T-helper 1 cell treated with Interleukin-12 subunit alpha and Interleukin-12 subunit beta and Interleukin-4 antibody, amounts not matched to agents 30 μg/mL and 1 μg/mL, for 36 hours (primary cell): ENCODE results near the gene RAD9A.
A peak's percentile ranks its signal among the peaks of the same experiment; 100 is the strongest.

Experiments
- H3K27ac Mint-ChIP-seq: one replicate; pipeline ENCODE4 v1.8.0; 2021; ENCODE audit warnings: mild to moderate bottlenecking, mixed read lengths
- H3K27me3 Mint-ChIP-seq: one replicate; pipeline ENCODE4 v1.8.0; 2021; ENCODE audit warnings: low read depth, mixed read lengths
- H3K36me3 Mint-ChIP-seq: one replicate; pipeline ENCODE4 v1.8.0; 2021; ENCODE audit warnings: low read depth, mixed read lengths
- H3K4me1 Mint-ChIP-seq: one replicate; pipeline ENCODE4 v1.8.0; 2021; ENCODE audit warnings: low read depth, mixed read lengths
- H3K4me3 Mint-ChIP-seq: one replicate; pipeline ENCODE4 v1.8.0; 2021; ENCODE audit warnings: mild to moderate bottlenecking, moderate library complexity, mixed read lengths
- H3K9me3 Mint-ChIP-seq: one replicate; pipeline ENCODE4 v1.8.0; 2021; ENCODE audit warnings: mixed read lengths

Gene RAD9A

DNA sequence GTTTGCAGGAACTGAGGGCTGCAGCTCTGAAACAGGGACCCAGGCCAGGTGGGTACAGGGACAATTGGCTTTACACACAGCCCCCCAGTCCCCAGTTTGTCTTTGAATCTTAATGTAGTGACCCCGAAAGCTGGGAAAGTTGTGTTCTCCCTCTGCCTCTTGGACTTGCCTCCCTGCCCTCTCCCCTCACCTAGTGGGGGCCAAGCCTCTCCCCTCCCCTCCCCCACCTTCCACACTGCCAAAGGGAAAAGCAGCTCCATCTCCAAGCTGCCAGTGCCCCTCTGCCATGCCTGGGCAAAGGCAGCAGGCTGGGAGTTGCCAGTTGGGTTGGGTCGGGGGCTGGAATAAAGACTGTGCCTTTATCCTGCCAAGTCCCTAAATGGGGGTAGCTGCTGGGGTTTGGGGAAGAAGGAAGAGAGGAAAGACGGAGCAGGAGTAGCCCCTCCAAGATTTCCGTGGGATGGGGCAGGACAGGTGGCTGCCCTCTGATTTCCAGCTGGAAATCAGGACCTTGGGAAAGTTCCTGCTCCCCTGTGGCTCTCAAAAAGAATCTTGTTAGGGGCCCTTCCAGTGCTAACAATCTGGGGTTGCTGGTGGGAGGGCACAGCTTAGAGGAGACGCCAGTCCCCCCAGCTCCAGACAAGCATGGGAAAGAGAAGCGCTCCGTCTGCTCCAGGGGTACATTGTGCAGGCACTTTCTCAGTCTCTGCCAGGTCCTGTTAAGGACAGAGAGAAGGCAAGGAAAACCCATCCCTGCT is 15.5 kb upstream of the RAD9A start:
- Mint-ChIP-seq H3K9me3 (no peaks in the 10 kb centered on the region), H3K4me3 (no peak overlapping the region), H3K36me3 (no peaks in the 10 kb centered on the region), H3K4me1 (peaks cover 6% of the 10 kb centered on the region), H3K27ac (no peak overlapping the region), H3K27me3 (peaks cover 51% of the 10 kb centered on the region)

DNA sequence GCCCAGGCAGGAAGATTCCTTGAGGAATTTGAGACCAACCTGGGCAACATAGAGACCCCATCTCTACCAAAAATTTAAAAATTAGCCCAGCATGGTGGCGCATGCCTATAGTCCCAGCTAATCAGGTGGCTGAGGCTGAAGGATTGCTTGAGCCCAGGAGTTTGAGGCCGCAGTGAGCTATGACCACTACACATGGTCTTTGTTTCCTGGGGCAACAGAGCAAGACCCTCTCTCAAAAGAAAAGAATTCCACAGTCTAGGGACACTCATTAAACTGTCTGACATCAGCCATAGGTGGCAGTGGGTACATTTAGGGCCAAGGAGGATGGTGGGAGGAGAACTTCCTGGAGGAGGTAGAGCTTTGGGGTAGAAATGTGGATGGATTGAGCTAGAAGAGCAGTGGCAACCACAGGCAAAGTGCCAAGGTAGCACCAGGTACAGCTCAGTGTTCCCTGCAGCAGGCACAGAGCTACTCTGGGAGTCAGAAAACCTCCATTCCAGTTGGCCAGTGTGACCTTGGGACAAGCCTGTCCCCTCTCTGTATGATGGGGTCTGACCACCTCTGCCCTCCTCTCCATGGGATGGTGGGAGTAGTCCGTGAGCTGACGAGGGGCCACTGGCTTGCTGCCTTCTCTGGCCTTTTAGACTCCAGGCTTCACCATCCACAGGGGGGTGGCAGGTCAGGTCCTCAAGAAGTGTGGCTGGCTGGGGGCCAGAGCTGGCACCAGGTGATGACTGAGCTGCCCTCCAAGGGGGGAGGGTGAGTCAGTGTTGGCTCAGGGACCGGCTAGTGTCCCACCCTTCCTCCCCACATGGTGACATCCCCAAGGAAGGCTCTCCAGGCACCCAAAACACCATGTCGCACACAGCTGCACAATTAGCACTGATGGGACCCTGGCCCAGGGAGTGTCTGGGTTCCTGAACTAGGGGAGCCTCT is 14.6 kb upstream of the RAD9A start:
- H3K9me3 Mint-ChIP-seq, result no peaks in the 10 kb centered on the region
- H3K27ac Mint-ChIP-seq, result no peak overlapping the region
- no peaks in the 10 kb centered on the region for H3K36me3 Mint-ChIP-seq
- H3K4me1 Mint-ChIP-seq, result peaks cover 7% of the 10 kb centered on the region
- H3K4me3 Mint-ChIP-seq, result no peak overlapping the region
- H3K27me3 Mint-ChIP-seq, result peaks cover 48% of the 10 kb centered on the region

DNA sequence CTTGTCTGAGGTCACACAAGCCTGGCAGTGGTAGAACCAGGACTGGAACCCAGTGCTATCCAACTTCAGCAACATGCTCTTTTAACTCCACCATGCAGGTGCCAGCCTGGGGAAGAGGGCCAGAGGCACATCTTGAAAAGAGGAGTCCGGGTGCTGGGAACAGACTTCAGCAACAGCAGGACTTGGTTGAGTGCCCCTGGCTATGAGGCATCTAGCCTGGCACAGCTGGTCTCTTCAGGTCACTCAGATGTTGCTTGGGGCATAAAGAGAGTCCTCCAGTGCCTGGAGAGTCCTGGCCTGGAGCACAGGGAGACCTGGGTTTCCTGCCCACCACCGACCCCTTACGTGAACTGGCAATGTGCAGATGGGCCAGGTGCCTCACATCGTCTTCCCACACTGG is 13.2 kb upstream of the RAD9A start:
- Mint-ChIP-seq H3K27ac (no peak overlapping the region), H3K4me1 (peaks cover 7% of the 10 kb centered on the region), H3K27me3 (peaks cover 50% of the 10 kb centered on the region), H3K9me3 (no peaks in the 10 kb centered on the region), H3K4me3 (no peak overlapping the region), H3K36me3 (no peaks in the 10 kb centered on the region)

DNA sequence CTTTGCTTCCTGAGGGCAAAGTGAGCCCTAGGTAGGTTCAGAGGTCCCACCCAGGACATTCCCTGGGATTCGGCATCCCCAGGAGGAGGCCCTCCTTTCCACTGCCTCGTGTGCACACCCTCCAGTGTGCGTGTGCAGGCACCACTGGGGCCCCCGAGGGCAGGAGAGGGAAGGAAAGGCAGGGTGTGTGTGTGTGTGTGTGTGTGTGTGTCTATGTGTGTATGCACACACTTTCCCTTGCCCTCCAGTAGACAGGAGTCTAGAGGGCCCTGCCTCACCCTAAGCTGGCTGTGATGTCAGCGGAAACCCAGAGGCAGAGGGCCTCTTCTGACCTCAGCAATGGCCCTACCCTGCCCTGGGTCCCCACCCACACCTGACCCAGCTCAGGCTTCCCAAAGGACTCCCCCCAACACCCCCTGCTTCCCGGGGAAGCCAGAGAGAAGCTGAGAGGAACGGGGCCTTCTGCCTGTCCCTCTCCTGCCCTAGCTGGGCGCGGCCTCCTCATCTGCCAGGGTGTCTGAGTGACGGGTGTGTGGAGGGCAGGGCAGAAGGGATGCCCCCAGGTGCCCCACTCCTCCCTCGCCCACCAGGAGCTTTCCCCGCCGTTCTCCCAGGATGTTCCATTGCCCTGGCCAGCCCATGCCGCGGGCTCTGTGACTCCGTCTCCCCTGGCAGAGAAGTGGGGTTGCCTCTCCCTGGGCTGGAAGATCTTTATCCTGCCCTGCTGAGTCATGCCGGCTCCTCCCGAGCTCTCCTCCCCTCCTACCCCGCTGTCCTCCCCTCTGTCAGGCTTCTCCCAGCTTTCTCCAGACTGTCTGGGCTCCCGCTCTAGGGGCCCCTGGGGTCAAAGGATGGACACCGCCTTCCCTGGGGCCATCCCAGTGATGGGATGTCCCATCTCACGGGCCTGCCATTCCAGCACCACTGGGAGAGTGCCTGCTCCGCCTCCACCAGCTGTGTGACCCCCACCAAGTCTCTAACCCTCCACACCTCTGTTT is 12.4 kb upstream of the RAD9A start:
- H3K27ac Mint-ChIP-seq, result no peak overlapping the region
- H3K9me3 Mint-ChIP-seq, result no peaks in the 10 kb centered on the region
- no peak overlapping the region for H3K4me3 Mint-ChIP-seq
- peaks cover 3% of the 10 kb centered on the region for H3K4me1 Mint-ChIP-seq
- no peaks in the 10 kb centered on the region for H3K36me3 Mint-ChIP-seq
- peaks cover 43% of the 10 kb centered on the region for H3K27me3 Mint-ChIP-seq

DNA sequence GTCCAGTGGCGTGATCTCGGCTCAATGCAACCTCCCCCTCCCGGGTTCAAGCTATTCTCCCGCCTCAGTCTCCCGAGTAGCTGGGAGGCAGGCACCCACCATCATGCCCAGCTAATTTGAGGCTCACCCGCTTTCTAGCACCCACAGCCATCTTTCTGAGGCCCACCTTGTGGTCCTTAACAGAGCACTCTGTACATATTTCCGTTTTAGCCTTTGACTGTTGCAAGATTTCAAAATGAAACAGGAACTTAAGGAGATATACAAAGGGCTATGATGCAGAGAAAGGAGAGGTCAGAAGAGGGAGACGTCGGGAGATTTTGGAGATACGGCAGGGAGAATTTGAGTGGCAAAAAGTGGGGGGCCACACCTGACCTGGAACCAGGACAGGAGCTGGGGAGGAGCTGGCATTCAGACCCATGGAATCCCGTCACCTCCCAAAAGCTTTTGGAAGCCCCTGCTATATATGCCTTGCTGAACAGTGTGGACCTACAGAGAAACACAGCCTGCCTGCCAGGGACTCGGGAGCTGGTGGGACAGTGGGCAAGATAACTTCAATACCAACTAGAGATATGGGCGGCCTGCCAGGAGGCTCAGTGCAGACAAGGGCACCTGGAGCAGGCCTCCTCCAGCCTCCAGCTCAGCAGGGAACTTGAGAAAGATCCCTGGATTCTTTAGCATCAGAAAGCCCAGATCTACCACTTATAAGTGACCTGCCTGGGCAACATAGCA is 10.4 kb upstream of the RAD9A start:
- Mint-ChIP-seq H3K36me3 (no peaks in the 10 kb centered on the region), H3K27ac (no peak overlapping the region), H3K27me3 (peaks cover 36% of the 10 kb centered on the region), H3K4me1 (peaks cover 3% of the 10 kb centered on the region), H3K9me3 (no peaks in the 10 kb centered on the region), H3K4me3 (no peak overlapping the region)

DNA sequence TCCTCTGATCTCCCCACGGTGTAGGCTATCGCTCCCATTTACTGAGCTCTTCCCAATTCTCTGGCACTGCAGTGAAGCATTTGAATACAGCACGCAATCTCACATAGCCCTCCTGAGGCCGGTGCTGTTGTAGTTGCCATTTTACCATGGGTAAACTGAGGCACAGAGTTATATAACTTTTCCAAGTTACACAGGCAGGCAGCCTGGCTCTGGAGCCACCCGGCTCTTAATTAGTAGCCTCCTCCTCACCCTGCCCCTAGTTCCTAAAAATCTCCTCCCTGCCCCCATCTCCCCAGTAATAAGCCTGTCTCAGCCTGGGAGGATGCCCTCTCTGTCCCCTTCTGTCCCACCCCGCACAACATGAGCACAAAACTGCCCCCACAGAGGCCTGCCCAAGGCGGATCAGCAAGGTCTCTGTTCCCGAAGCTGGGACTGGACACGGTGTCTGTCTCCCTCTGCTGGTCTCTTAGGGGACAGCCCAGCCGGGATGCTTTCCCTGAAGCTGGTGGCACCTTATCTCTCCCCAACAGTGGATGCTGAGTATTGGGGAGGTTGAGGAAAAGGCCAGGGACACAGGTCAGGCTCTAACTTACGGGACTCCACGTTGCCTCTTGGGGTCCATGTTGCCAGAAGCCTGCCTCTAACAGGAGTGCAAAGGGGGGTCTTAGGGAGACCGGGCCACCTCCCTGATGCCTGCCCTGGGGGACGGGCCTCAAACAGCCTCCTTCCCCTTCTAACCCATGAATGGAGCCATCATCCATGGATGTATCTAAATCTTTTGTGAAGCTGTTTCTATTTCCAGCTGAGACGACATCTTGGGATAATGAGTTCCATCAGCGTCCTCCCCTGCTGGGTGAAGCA is 9.3 kb upstream of the RAD9A start:
- no peak overlapping the region for H3K27ac Mint-ChIP-seq
- no peaks in the 10 kb centered on the region for H3K36me3 Mint-ChIP-seq
- H3K4me1 Mint-ChIP-seq, result peaks cover 3% of the 10 kb centered on the region
- H3K4me3 Mint-ChIP-seq, result no peak overlapping the region
- no peaks in the 10 kb centered on the region for H3K9me3 Mint-ChIP-seq
- H3K27me3 Mint-ChIP-seq, result peaks cover 32% of the 10 kb centered on the region

DNA sequence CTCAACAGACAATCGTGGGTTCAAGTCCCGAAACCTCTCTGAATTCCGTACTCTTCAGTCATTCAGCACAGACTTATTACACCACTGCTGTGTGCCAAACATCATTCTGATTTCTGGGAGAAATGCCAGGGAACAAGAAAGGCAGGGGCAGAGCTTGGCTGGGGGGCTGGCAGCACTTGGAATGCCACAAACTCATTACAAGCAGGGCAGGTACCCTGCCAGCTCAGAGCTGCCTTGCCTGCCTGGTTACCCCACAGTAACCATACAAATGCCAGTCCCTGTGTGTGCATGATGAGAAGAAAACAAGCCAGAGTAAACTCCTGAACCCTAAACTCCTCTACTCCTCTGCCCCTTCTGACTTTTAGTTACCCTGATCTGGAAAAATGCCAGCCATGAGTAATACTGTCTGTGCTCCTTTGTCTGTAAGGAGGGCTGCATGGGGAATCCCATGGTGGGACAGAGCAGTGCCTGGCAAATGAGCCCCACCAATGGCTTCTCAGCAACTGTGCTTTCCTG is 6.9 kb upstream of the RAD9A start:
- Mint-ChIP-seq H3K4me3 (no peak overlapping the region), H3K27ac (no peak overlapping the region), H3K9me3 (no peaks in the 10 kb centered on the region), H3K4me1 (peaks cover 14% of the 10 kb centered on the region), H3K27me3 (peaks cover 33% of the 10 kb centered on the region), H3K36me3 (no peaks in the 10 kb centered on the region)

DNA sequence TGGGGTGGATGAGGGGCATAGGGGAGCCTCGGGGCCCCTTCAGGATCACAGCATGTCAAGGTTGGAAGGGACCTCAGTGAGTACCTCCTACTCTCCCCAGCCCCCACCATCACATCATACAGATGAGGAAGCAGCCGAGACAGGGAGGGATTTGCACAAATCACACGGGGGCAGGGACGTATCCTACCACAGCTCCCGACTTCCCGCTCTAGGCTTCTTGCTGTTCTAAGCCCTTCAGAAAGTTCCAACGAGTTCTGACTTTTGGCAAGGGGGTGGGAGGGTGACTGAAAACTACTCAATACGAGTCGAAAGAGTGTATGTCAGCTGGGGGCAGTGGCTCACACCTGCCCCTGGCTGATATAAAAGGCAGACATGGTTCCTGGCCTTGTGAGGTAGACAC is 4.7 kb upstream of the RAD9A start:
- no peak overlapping the region for H3K4me3 Mint-ChIP-seq
- H3K4me1 Mint-ChIP-seq, result peaks cover 20% of the 10 kb centered on the region
- H3K36me3 Mint-ChIP-seq, result peaks cover 3% of the 10 kb centered on the region
- peaks cover 20% of the 10 kb centered on the region for H3K27me3 Mint-ChIP-seq
- no peaks in the 10 kb centered on the region for H3K9me3 Mint-ChIP-seq
- H3K27ac Mint-ChIP-seq, result no peak overlapping the region

DNA sequence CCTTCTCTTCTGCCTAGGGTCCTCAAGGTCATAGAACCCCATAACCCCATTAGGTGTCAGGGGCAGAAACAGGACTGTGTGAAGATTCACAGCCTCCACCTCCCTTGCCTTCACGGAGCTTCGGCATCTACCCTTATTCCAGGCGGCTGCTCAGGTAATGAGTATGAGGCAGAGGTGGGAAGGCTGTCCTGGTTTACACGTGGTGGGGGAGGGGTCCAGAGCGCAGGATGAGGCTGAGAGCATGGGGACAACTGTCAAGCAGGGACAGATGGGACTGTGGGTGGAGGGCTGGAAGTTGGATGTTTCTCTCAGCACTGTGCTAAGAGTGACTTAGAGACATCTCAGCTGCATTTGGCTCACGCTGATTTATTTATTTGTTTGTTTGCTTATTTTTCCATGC is 4.3 kb upstream of the RAD9A start:
- Mint-ChIP-seq H3K27me3 (peaks cover 17% of the 10 kb centered on the region), H3K9me3 (no peaks in the 10 kb centered on the region), H3K4me1 (peaks cover 19% of the 10 kb centered on the region), H3K36me3 (peaks cover 5% of the 10 kb centered on the region), H3K27ac (no peak overlapping the region), H3K4me3 (no peak overlapping the region)

DNA sequence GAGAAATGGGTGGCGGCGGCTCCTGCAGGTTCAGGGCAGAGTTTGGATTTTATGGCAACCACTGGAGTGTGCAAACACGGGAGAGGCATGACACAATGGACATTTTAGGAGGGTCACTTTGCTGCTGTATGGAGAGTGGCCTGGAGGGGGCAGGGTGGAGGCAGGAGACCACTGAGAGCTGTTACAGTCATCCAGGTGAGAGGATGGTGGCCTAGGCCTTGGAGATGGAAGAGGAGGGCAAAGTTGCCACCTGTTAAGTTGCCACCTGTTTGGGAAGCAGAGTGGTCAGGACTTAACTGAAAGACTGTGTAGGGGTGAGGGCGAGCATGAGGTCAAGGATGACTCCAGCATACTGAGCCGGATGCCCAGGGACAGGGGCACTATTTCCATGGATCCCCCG is 2.3 kb upstream of the RAD9A start:
- Mint-ChIP-seq H3K4me1 (peaks cover 27% of the 10 kb centered on the region), H3K36me3 (peaks cover 10% of the 10 kb centered on the region), H3K4me3 (peak overlapping the region; percentile 75), H3K9me3 (no peaks in the 10 kb centered on the region), H3K27me3 (peaks cover 15% of the 10 kb centered on the region), H3K27ac (peak overlapping the region; percentile 46)

DNA sequence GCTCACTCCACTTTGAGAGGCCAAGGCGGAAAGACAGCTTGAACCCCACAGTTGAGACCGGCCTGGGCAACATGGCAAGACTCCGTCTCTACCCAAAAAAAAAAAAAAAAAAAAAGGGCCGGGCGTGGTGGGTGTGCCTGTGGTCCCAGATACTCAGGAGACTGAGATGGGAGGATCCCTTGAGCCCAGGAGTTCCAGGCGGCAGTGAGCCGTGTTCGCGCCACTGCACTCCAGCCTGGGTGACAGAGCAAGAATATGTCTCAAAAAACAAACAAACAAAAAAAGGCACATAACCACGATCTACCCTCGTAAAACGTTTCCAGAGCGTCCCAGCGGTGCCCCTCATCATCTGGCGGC is 861 bp upstream of the RAD9A start:
- no peaks in the 10 kb centered on the region for H3K9me3 Mint-ChIP-seq

DNA sequence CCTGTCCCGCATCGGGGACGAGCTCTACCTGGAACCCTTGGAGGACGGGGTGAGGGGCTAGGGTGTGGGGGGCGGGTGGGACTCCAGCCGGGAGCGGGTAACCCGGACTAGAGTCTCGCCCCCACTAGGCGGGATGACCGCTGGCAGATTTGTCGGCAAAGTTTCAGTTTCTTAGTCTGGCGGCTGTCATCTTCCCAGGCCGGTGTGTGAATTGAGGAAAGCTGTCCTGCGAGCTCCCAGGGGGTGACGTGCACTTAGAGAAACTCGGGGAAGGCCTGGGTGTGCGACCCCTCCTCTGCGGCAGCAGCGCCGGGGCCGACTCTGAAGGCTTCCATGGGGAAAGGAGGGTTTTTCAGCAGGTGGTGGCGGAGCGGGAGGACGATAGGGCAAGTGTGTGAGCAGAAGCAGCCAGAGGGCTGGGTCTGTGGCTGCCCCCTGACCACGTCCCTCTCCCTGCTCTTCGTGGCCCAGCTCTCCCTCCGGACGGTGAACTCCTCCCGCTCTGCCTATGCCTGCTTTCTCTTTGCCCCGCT is 463 bp downstream of the RAD9A start:
- peak overlapping the region; percentile 84 for H3K27ac Mint-ChIP-seq
- H3K4me1 Mint-ChIP-seq, result peaks cover 35% of the 10 kb centered on the region
- peak overlapping the region; percentile 91 for H3K4me3 Mint-ChIP-seq
- peaks cover 22% of the 10 kb centered on the region for H3K36me3 Mint-ChIP-seq
- no peaks in the 10 kb centered on the region for H3K9me3 Mint-ChIP-seq
- peaks cover 4% of the 10 kb centered on the region for H3K27me3 Mint-ChIP-seq

More for the DNA sequence above, 861 bp upstream of the RAD9A start:
- Mint-ChIP-seq H3K4me1 (peaks cover 27% of the 10 kb centered on the region), H3K27me3 (peaks cover 7% of the 10 kb centered on the region), H3K36me3 (peaks cover 14% of the 10 kb centered on the region), H3K27ac (peak overlapping the region; percentile 45), H3K4me3 (peak overlapping the region; percentile 91)
